ENCODE results near the gene NCK2.
A peak's percentile ranks its signal among the peaks of the same experiment; 100 is the strongest.
"Not testable (repeated sequence)": the region's sequence is repeated elsewhere in the genome, so short reads cannot be mapped to it uniquely, and the experiment has no call there.

Gene NCK2

DNA sequence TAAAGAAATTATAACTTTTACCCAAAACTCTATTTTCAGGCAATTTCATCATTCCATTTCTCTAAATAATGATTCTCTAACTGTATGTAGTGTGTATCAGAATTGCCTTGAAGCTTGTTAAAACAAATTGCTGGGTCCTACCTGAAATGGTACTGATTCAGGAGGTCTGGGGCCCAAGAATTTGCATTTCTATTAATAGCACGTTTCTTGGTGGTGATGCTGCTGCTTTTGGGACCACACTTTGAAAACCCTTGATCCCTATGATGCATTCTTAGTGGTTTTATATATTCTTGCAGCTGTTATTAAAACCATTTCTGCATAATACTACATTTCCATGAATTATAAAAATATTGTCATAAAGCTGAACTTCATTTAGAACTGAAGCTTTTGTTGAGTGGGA, 140.7 kb downstream of the NCK2 start:
- peaks cover 60% of the 10 kb centered on the region for H3K4me1 Mint-ChIP-seq

DNA sequence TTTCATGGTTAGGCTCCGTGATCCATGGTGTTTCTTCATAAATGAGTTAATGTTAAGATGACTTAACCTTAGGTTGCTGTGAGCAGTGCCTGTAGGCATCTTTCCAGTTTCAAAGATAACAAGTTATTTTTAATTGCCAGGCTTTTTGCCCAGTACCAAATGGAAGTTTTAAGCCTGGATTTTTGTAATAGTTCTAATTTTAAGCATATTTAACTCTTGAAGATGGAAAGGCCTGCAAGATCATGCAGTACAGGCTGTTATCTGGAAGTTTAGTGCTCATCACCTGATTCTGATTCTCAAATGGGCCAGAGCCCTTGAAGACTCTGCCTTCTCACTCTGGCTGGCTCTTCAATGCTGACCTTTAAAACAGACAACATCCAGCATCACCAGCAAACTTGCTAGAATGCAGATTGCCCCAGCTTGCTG, 141.3 kb downstream of the NCK2 start:
- no peak for ATAC-seq
- no peaks in the 10 kb centered on the region for H3K27me3 Mint-ChIP-seq
- H3K9me3 Mint-ChIP-seq, result peaks cover 6% of the 10 kb centered on the region

More for the DNA sequence above, 140.7 kb downstream of the NCK2 start:
- no peak for ATAC-seq
- Mint-ChIP-seq H3K4me3 (no peak overlapping the region), H3K9me3 (peaks cover 6% of the 10 kb centered on the region), H3K27me3 (no peaks in the 10 kb centered on the region), H3K36me3 (peaks cover 82% of the 10 kb centered on the region), H3K27ac (peak overlapping the region; percentile 74)

DNA sequence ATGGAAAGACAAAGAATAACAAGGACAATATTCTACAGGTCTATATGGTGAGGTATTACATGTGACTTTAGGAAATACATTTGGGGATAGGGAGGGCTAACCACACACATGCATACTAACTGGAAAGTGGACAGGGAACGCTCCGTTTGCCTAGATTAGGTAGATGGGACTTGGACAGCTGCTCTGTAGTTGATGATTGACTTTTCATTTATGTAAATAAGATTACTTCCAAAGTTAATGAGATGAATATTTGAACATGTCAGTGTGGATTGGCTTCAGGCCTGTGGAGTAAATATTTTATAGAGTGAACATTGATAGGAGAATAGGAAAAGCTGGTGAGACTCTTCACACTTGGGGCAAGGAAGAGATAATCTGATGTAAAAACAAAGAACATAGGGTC, 142.0 kb downstream of the NCK2 start:
- ATAC-seq, result no peak
- no peaks in the 10 kb centered on the region for H3K27me3 Mint-ChIP-seq
- peak overlapping the region; percentile 74 for H3K27ac Mint-ChIP-seq
- peaks cover 68% of the 10 kb centered on the region for H3K4me1 Mint-ChIP-seq
- no peak overlapping the region for H3K4me3 Mint-ChIP-seq
- peaks cover 6% of the 10 kb centered on the region for H3K9me3 Mint-ChIP-seq
- H3K36me3 Mint-ChIP-seq, result peaks cover 81% of the 10 kb centered on the region

More for the DNA sequence above, 141.3 kb downstream of the NCK2 start:
- Mint-ChIP-seq H3K4me3 (no peak overlapping the region), H3K36me3 (peaks cover 83% of the 10 kb centered on the region), H3K4me1 (peaks cover 64% of the 10 kb centered on the region), H3K27ac (peak overlapping the region; percentile 74)

DNA sequence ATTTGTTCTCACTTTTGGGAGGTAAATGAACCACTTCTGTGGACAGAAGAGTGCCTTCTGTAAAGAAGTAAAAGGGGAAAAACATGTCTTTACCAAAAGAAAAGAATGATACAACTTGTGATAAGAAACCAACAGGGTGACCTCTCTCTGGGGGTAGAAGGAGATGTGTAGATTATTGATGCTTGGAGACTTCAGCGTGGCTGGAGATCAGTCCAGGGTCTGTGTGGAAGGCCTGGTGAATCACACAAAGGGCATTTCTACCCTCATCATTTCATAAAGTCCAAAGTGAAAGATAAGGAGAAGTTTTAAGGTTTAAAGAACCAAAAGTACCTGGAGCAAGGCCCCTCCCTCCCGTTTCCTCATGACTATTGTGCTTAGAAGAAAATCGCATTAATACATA, 142.5 kb downstream of the NCK2 start:
- H3K27me3 Mint-ChIP-seq, result no peaks in the 10 kb centered on the region
- no peak overlapping the region for H3K4me3 Mint-ChIP-seq
- peak overlapping the region; percentile 74 for H3K27ac Mint-ChIP-seq
- no peak for ATAC-seq
- H3K9me3 Mint-ChIP-seq, result peaks cover 6% of the 10 kb centered on the region
- peaks cover 75% of the 10 kb centered on the region for H3K36me3 Mint-ChIP-seq
- H3K4me1 Mint-ChIP-seq, result peaks cover 64% of the 10 kb centered on the region

DNA sequence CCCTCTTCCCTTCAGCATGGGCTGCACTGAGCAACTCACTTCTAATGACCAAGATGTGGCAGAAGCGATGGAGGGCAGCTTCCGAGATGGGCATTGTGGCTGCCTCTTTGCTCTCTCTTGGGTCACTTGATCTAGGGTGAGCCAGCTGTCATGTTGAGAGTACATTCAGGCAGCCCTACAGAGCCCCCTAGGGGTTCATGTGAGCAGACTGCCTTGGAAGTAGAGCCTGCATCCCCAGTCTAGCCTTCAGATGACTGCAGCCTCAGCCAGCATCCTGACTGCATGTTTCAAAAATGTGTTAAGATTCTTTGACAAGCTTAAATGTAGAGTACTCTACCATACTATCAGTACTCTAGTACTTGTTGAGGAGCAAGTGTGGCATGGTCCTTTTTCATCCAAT, 143.9 kb downstream of the NCK2 start:
- no peak overlapping the region for H3K27ac Mint-ChIP-seq
- H3K9me3 Mint-ChIP-seq, result peaks cover 6% of the 10 kb centered on the region
- H3K27me3 Mint-ChIP-seq, result no peaks in the 10 kb centered on the region
- no peak overlapping the region for H3K4me3 Mint-ChIP-seq
- ATAC-seq, result no peak
- H3K36me3 Mint-ChIP-seq, result peaks cover 75% of the 10 kb centered on the region
- H3K4me1 Mint-ChIP-seq, result peaks cover 51% of the 10 kb centered on the region

DNA sequence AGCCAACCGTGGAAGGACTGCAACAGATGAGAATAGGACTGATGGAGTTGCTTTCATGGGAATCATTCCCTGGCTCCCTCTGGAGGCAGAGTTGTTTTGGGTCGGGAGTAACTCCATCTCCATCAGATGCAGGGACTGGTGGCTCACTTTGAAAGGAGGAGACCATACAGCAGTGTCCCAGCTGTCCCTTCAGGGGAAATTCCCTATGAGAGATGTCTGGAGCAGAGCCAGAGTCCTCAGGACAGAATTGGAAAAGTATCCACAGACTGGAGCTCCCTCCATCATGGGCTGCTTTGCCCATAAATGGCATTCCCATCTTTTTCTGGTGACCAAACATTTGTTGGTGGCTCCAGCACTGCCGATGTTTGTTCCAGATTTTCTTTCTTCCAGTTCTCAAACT, 144.3 kb downstream of the NCK2 start:
- Mint-ChIP-seq H3K9me3 (peaks cover 6% of the 10 kb centered on the region), H3K4me3 (no peak overlapping the region), H3K36me3 (peaks cover 75% of the 10 kb centered on the region), H3K27ac (no peak overlapping the region), H3K27me3 (no peaks in the 10 kb centered on the region), H3K4me1 (peaks cover 47% of the 10 kb centered on the region)
- ATAC-seq, result no peak

DNA sequence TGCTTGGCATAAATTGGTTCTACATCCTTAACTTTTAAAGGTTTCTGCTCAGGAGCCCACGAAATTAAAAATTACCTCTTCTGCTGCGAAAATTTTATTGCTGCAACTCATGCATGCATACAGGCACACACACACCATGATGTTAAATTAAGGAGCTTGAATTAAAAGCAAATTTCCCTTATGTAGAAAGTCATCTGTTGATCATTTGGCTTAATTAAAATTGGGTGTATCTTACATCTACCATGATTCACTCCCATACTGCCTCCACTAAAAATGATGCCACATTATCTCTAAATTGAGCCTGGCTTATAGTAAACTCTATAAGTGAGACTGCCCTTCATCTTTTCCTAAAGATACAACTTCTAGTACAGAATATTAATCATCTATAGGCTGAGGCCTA, 145.4 kb downstream of the NCK2 start:
- H3K4me1 Mint-ChIP-seq, result peaks cover 37% of the 10 kb centered on the region
- peaks cover 6% of the 10 kb centered on the region for H3K9me3 Mint-ChIP-seq
- H3K27me3 Mint-ChIP-seq, result no peaks in the 10 kb centered on the region
- peaks cover 76% of the 10 kb centered on the region for H3K36me3 Mint-ChIP-seq
- no peak overlapping the region for H3K4me3 Mint-ChIP-seq
- no peak for ATAC-seq
- peak overlapping the region; percentile 8 for H3K27ac Mint-ChIP-seq

DNA sequence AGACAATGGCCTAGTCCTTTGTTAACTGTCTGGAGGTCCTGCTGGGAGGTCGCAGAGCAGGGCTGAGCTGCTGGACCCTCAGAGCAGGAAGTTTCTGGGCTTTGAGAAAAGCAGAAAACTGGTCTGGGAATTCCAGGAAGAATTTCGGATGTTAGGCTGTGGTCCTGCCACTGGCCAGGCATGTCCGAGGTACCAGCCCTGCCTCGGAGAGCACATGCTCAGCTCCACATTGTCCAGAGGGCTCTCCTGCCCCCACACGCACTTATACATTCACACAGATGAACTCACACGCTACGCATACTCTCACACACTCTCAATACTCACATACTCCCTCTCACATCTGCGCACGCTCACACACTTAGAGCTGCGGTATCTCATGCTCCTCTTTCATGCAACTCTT, 146.1 kb downstream of the NCK2 start:
- H3K27me3 Mint-ChIP-seq, result no peaks in the 10 kb centered on the region
- peaks cover 81% of the 10 kb centered on the region for H3K36me3 Mint-ChIP-seq
- H3K4me1 Mint-ChIP-seq, result peaks cover 31% of the 10 kb centered on the region
- no peak for ATAC-seq
- H3K27ac Mint-ChIP-seq, result peak overlapping the region; percentile 38
- no peak overlapping the region for H3K4me3 Mint-ChIP-seq
- peaks cover 6% of the 10 kb centered on the region for H3K9me3 Mint-ChIP-seq

DNA sequence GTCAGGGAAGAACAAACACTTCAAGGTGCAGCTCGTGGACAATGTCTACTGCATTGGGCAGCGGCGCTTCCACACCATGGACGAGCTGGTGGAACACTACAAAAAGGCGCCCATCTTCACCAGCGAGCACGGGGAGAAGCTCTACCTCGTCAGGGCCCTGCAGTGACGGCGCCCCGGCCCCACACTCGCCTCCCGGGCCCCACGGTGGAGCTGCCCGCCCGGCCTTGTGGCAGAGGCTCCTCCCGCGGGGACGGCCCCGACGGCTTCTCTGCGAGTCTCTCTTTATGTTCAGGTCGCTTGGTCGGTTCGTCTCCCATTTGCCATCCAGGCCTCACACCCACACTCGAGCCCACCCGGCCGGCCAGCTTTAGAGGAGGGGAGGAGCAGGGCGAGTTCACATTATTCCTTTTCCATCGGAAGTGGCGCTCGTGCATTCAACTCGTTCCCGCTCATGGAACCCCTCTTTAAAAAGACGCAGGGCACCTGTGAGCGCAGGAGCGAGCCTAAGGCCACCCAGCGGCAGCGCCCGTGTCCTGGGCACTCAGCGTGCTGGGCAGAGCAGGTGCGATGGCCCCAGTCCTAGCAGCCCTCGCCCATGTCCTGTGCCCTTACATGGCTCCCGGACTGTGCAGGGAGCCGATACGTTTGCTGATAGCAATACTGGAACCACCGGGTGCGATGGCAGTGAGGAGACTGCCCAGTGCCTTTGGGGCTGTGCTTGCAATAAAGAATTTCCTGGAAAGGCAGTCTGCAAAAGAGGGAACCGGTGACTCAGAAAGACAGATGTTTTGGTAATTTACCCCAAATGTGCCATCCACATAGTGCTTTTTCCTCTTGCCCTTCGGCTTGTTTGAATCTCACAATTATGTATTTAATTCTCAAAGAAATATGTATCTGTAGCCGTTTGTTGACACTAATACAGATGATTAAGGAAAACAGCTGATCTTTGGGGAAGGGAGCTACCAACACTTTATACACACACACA, 148.6 kb downstream of the NCK2 start:
- Mint-ChIP-seq H3K4me3 (no peak overlapping the region), H3K27ac (no peak overlapping the region), H3K36me3 (peaks cover 81% of the 10 kb centered on the region), H3K4me1 (peaks cover 15% of the 10 kb centered on the region), H3K9me3 (peaks cover 11% of the 10 kb centered on the region), H3K27me3 (no peaks in the 10 kb centered on the region)
- no peak for ATAC-seq

DNA sequence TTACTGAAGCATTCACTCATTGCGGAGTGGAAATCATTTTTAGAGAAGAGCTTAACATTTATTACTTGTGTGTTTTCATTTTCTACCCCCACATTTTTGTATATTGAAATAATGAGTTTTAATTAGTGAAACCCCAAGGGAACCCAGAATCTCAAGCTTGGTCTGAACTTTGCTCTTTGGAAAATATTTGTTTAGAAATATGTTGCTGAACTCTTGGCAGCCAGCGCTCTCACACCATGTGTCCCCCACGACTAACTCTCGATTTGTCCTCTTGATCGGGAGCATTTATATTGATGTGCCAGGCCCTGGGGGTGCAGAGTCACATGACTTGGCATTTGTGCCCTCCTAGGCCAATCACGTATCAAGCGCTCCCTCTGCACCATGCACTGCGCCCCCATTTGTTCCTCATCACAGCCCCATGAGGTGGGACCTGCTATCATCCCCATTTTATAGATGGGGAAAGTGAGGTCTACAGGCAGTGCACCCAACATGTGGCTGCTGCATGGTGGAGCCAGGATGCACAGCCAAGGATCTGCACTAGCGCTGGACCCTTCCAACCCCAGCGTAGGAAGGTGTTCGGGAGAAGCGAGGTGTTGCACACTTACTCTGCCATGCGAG, 149.7 kb downstream of the NCK2 start:
- Mint-ChIP-seq H3K9me3 (peaks cover 11% of the 10 kb centered on the region), H3K27ac (no peak overlapping the region), H3K4me3 (no peak overlapping the region), H3K36me3 (peaks cover 85% of the 10 kb centered on the region), H3K4me1 (peaks cover 15% of the 10 kb centered on the region), H3K27me3 (no peaks in the 10 kb centered on the region)
- no peak for ATAC-seq

DNA sequence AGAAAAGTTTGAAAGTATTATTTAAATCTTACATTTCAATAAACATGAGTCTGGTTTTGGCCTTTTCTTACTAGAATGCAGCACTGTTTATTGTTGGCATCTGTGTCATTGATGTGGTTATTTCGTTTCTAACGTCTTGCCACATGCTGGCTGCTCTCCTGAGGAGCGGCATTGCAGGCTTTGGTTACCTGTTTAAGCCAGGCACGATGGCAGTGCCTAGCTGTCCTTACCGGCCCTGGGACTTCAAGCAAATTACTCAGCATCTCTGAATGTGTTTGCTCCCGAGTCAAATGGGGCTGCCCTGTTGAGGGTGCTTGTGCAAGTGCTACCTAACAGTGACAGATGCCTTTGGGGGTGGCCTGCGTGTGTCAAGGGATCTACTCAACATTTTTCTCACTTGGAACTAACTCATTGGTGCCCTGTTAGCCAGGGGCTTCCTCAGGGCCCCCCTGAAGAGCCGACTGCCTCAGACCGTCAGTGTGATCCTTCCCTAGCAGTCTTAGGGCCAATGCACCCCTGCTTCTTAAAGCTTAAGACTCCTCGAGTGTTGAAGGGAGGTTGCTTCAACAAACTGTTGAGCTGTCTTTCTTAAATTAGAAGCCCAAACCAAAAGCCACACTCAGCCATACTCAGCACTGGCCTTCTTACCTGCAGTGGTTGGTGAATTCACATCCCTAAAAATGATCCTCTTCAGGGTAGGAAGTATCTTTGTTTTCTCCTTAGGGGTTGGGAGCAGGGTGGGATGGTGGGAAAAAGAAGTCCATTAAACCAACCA, 151.5 kb downstream of the NCK2 start:
- ATAC-seq, result no peak
- Mint-ChIP-seq H3K4me1 (peaks cover 3% of the 10 kb centered on the region), H3K27ac (no peak overlapping the region), H3K4me3 (no peak overlapping the region), H3K27me3 (no peaks in the 10 kb centered on the region), H3K9me3 (peaks cover 15% of the 10 kb centered on the region), H3K36me3 (peaks cover 86% of the 10 kb centered on the region)

DNA sequence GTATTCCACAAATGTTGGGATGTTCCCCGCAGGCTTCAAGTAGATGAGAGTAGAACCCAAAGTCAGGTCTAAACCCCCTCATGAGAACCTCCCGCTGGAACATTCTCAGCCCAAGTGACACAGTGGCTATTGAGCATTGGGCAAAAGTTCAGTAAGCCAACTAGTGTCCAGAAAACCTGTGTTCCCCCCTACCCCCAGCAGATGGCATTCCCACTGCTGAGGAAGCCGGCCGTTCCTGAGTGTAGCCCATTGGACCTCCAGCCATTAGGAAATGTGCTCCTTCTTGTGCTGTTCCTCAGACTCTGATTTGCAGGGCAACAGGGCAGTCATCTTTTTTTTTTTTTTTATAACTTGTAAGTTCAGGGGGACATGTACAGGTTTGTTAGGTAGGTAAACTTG, 152.1 kb downstream of the NCK2 start:
- Mint-ChIP-seq H3K27me3 (no peaks in the 10 kb centered on the region), H3K27ac (no peak overlapping the region), H3K4me1 (no peaks in the 10 kb centered on the region), H3K9me3 (peaks cover 15% of the 10 kb centered on the region), H3K36me3 (peaks cover 88% of the 10 kb centered on the region), H3K4me3 (no peak overlapping the region)
- ATAC-seq, result no peak

DNA sequence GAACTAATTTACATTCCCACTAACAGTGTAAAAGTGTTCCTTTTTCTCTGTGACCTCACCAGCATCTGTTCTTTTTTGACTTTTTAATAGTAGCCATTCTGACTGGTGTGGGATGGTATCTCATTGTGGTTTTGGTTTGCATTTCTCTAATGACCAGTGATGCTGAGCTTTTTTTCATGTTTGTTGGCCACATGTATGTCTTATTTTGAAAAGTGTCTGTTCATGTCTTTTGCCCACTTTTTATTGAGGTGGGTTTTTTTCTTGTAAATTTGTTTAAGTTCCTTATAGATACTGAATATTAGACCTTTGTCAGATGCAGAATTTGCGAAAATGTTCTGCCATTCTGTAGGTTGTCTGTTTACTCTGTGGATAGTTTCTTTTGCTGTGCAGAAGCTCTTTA, 153.0 kb downstream of the NCK2 start:
- Mint-ChIP-seq H3K9me3 (peaks cover 15% of the 10 kb centered on the region), H3K36me3 (peaks cover 84% of the 10 kb centered on the region)
- not testable (repeated sequence) for H3K4me1 Mint-ChIP-seq, H3K27ac Mint-ChIP-seq, ATAC-seq, H3K27me3 Mint-ChIP-seq, H3K4me3 Mint-ChIP-seq

DNA sequence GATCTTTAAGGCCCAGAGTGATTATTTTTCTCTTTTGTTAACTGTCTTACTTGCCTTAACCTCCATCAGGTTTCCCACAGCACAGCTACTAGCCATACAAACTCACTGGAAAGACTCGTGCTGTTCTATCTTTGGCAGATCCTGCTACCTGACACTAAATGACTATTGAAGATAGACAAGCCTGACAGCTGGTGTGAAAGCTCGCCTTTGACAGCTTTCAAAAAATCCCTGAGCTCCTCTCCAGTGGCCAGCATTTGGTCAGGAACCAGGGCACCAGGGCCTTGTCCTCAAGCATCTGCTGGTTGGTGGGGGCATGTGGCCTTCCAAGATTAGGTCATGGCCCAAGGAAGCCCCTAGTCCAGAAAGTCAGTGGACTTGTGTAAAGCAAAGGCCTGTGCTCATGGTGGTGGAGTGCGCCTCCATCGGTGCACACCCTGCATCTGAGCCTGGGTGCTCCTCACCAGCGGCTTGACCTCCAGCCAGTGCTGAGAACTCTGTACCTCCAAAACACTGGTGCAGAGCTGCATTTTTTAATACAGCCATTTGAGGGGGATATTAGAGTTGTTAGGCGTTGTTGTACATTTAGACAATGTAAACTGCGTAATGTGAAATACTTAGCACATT, 158.5 kb downstream of the NCK2 start:
- Mint-ChIP-seq H3K9me3 (peaks cover 9% of the 10 kb centered on the region), H3K4me1 (peaks cover 31% of the 10 kb centered on the region), H3K36me3 (peaks cover 40% of the 10 kb centered on the region), H3K4me3 (no peak overlapping the region), H3K27me3 (no peaks in the 10 kb centered on the region), H3K27ac (no peak overlapping the region)
- no peak for ATAC-seq

DNA sequence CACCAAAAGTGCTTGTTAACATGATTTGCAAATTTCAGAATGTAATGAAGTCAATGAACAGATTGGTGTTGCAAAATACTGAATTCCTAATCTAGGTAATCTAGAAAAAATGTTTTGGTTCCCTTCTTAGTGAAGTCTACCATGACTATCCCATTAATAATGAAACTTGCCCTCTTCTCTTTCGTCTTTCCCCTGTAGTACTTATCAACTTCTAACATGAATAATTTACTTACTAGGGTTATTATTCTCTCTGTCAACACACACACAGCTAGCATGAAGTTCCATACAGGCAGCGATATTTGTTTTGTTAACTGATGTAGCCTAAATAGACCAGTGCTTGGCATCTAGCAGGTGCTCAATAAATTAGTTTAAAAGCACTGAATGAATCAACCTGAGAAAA, 160.2 kb downstream of the NCK2 start:
- Mint-ChIP-seq H3K4me3 (peak overlapping the region; percentile 30), H3K9me3 (peaks cover 9% of the 10 kb centered on the region), H3K36me3 (peaks cover 22% of the 10 kb centered on the region), H3K27ac (peak overlapping the region; percentile 80), H3K27me3 (no peaks in the 10 kb centered on the region), H3K4me1 (peaks cover 43% of the 10 kb centered on the region)
- peak; percentile 92 for ATAC-seq
